B cell (primary cell): ENCODE data around the gene IFNLR1.

Experiments used
- CTCF ChIP-seq: fragments of 200-600 bp; IDR thresholded peaks from one replicate; pipeline ENCODE4 v1.8.0; 2022; ENCODE audit warnings: antibody characterized with exemption, mild to moderate bottlenecking
- EZH2 ChIP-seq: IDR thresholded peaks from 2 replicates; pipeline ENCODE4 v1.6.1; 2012; ENCODE audit warnings: borderline replicate concordance, low read depth, mild to moderate bottlenecking, moderate library complexity, low read length; ENCODE audit not compliant: insufficient read depth, poor library complexity, severe bottlenecking

- TF ChIP-seq CTCF = no peak
- no peak for TF ChIP-seq EZH2
These were observed 61.6 kb downstream of the IFNLR1 start for GRCh38 chr1:24125456-24125855.
